22Rv1 (cell line): ENCODE results near the gene ADTRP.

ENCODE experiments used
- ZFX ChIP-seq: fragments of 450-650 bp; IDR thresholded peaks from 2 replicates; pipeline ENCODE4 v1.6.1; 2017; ENCODE audit warnings: antibody characterized with exemption, borderline replicate concordance
- TF ChIP-seq, protein P1 (sequence below): fragments of 450-650 bp; IDR thresholded peaks from 2 replicates; pipeline ENCODE4 v1.5.1; 2017; ENCODE audit warnings: mild to moderate bottlenecking

DNA sequence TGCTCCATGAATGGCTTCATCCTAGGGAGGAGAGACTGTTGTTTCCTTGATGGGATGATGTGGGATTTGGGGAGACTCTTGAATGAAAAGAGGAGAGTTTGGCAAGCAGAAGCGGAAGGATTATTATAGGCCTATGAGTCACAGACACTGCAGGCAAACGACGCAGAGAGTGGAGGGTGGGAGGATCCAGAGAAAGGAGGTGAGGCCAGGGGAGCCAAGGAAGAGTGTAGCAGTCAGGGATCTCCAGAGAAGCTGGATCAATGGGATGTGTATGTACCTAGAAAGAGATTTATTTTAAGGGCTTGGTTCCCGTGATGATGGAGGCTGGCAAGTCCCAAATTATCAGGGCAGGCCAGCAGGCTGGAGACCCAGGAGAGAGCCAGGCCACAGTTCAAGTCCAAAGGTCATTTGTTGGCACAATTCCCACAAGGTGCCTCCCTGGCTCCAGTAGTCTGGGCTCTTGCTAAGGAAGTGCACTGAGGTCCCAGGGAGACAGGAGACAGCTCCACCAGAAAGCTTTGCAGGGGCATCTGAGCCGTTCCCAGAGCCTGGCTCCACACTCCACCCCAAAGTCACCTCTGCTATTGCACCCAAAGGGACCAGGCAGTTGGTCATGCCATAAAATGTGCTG, 76.0 kb downstream of the ADTRP start:
- TF ChIP-seq, protein P1, sequence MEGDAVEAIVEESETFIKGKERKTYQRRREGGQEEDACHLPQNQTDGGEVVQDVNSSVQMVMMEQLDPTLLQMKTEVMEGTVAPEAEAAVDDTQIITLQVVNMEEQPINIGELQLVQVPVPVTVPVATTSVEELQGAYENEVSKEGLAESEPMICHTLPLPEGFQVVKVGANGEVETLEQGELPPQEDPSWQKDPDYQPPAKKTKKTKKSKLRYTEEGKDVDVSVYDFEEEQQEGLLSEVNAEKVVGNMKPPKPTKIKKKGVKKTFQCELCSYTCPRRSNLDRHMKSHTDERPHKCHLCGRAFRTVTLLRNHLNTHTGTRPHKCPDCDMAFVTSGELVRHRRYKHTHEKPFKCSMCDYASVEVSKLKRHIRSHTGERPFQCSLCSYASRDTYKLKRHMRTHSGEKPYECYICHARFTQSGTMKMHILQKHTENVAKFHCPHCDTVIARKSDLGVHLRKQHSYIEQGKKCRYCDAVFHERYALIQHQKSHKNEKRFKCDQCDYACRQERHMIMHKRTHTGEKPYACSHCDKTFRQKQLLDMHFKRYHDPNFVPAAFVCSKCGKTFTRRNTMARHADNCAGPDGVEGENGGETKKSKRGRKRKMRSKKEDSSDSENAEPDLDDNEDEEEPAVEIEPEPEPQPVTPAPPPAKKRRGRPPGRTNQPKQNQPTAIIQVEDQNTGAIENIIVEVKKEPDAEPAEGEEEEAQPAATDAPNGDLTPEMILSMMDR = no peak
- TF ChIP-seq ZFX = no peak
